Measurements from ENCODE around the gene ADM5. TPM values are rescaled to one million over a fixed set of nuclear protein-coding genes. Genes with fewer than 3 reads are reported as not detected.

ADM5 gene
- total RNA-seq, 1 donor from 2014 or later = 9.5 TPM

GRCh38 chr19:49667473-49667872 lies 21.9 kb upstream of the ADM5 start:
- no peak for DNase-seq

DNA sequence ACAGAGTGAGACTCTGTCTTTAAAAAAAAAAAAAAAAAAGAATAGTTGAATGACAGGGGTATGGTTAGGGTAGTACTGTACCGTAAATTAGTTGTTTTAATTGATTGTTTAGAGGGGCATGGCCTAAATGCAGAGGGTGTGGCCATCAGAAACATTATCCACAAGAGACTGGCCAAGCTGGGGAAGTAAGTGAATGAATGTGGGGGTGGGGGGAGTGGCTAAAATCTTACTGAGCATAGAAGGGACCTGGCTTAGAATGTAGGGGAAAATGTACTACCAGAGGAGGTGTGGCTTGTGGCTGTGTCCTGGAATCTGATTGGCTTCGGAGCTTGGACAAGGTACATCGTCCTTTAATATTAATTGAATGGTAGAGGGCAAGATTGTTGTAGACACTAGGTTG lies 19.9 kb upstream of the ADM5 start:
- CTCF ChIA-PET = no interaction called here
- Mint-ChIP-seq H3K27me3 (no peaks in the 10 kb centered on the region), H3K4me1 (peaks cover 44% of the 10 kb centered on the region), H3K27ac (no peak overlapping the region), H3K4me3 (no peak overlapping the region), H3K36me3 (ENCODE audit: low read depth) (peaks cover 22% of the 10 kb centered on the region), H3K9me3 (no peaks in the 10 kb centered on the region)
- intact Hi-C loops (cut with micrococcal nuclease) = no loop called here
- no peak for ATAC-seq (ENCODE audit: low read depth)
- POLR2A ChIA-PET = interaction anchor here (0.5 to 0.7 kb wide), 3 partner anchors 107 to 120 kb away, joined by 3 to 8 read pairs (median 5); no protein-coding TSS in a partner anchor
- no peak for TF ChIP-seq CTCF (IDR thresholded peaks at IDR 0.05)
- DNase-seq = no peak

More at GRCh38 chr19:49667473-49667872, 21.9 kb upstream of the ADM5 start:
- Mint-ChIP-seq H3K4me1 (peaks cover 47% of the 10 kb centered on the region), H3K27ac (peak overlapping the region; percentile 46), H3K9me3 (no peaks in the 10 kb centered on the region), H3K27me3 (no peaks in the 10 kb centered on the region), H3K36me3 (ENCODE audit: low read depth) (peaks cover 33% of the 10 kb centered on the region), H3K4me3 (peak overlapping the region; percentile 98)
- TF ChIP-seq CTCF (IDR thresholded peaks at IDR 0.05) = no peak
- POLR2A ChIA-PET = interaction anchor here (1.0 to 7.4 kb wide), 2 partner anchors 9 to 22 kb away, joined by 3 to 88 read pairs; partner anchors contain the start of gene PRMT1
- intact Hi-C loops (cut with micrococcal nuclease) = no loop called here
- CTCF ChIA-PET = interaction anchor here (2.5 kb wide), 1 partner anchor 11 kb away, joined by 7 read pairs; no protein-coding TSS in a partner anchor
- ATAC-seq (ENCODE audit: low read depth) = no peak

- intact Hi-C loops (cut with micrococcal nuclease) = loop anchor here (10.0 kb wide), 1 partner anchor 678 kb away; the partner anchor contains the start of genes GYS1 and RUVBL2
- H3K27me3 Mint-ChIP-seq = no peaks in the 10 kb centered on the region
- peaks cover 41% of the 10 kb centered on the region for H3K4me1 Mint-ChIP-seq
- peak; percentile 70 for DNase-seq
- H3K36me3 Mint-ChIP-seq (ENCODE audit: low read depth) = peaks cover 15% of the 10 kb centered on the region
- no peak for ATAC-seq (ENCODE audit: low read depth)
- ChIA-PET CTCF (interaction anchor here (0.9 to 2.2 kb wide), 5 partner anchors 8 to 166 kb away, joined by 3 to 13 read pairs (median 4); no protein-coding TSS in a partner anchor), POLR2A (interaction anchor here (0.6 to 1.8 kb wide), 5 partner anchors 29 to 117 kb away, joined by 3 to 6 read pairs (median 4); partner anchors contain the start of gene SCAF1)
- H3K4me3 Mint-ChIP-seq = peak overlapping the region; percentile 52
- TF ChIP-seq CTCF (IDR thresholded peaks at IDR 0.05) = peak; percentile 27
- H3K27ac Mint-ChIP-seq = peak overlapping the region; percentile 70
- H3K9me3 Mint-ChIP-seq = no peaks in the 10 kb centered on the region
These were observed 17.1 kb upstream of the ADM5 start for GRCh38 chr19:49672131-49672919.

- Mint-ChIP-seq H3K27me3 (no peaks in the 10 kb centered on the region), H3K4me3 (peak overlapping the region; percentile 99), H3K36me3 (ENCODE audit: low read depth) (peaks cover 25% of the 10 kb centered on the region), H3K9me3 (no peaks in the 10 kb centered on the region), H3K27ac (peak overlapping the region; percentile 99), H3K4me1 (peaks cover 70% of the 10 kb centered on the region)
- TF ChIP-seq CTCF (IDR thresholded peaks at IDR 0.05) = no peak
- peak; percentile 9 for ATAC-seq (ENCODE audit: low read depth)
- DNase-seq = peak; percentile 39
- ChIA-PET POLR2A (interaction anchor here (0.5 to 6.4 kb wide), 28 partner anchors 12 to 1351 kb away, joined by 3 to 97 read pairs (median 6); partner anchors contain the start of genes AKT1S1, ALDH16A1, AP2A1 and ATF5), CTCF (interaction anchor here (1.0 to 4.7 kb wide), 5 partner anchors 12 to 170 kb away, joined by 4 to 25 read pairs (median 8); partner anchors contain the start of gene RRAS)
- intact Hi-C loops (cut with micrococcal nuclease) = loop anchor here (1.0 to 10.0 kb wide), 9 partner anchors 141 to 1039 kb away; partner anchors contain the start of genes AKT1S1, ALDH16A1, DBP and GYS1
These were observed 13.1 kb upstream of the ADM5 start for GRCh38 chr19:49676136-49676783.
